LoVo (cell line): ENCODE measurements around the gene PRR18.

Source experiments
- DNase-seq: peaks from one replicate; pipeline ENCODE4 v3.0.0-alpha.2; 2016; ENCODE audit warnings: low spot score

PRR18 gene

GRCh38 chr6:166333172-166333995 lies 25.2 kb upstream of the PRR18 start:
- no peak for DNase-seq

GRCh38 chr6:166331503-166332415 lies 23.6 kb upstream of the PRR18 start:
- no peak for DNase-seq

- DNase-seq, result no peak
Observed at GRCh38 chr6:166330612-166331011, 22.4 kb upstream of the PRR18 start.

- DNase-seq, result no peak
Observed at GRCh38 chr6:166325383-166326042, 17.3 kb upstream of the PRR18 start.

- DNase-seq, result no peak
Observed at GRCh38 chr6:166323395-166323794, 15.2 kb upstream of the PRR18 start.

GRCh38 chr6:166318649-166319600 lies 10.7 kb upstream of the PRR18 start:
- no peak for DNase-seq

GRCh38 chr6:166318227-166318626 lies 10.0 kb upstream of the PRR18 start:
- DNase-seq, result no peak

- DNase-seq, result no peak
Observed at GRCh38 chr6:166317261-166318212, 9.3 kb upstream of the PRR18 start.

- no peak for DNase-seq
Observed at GRCh38 chr6:166315436-166315835, 7.2 kb upstream of the PRR18 start.

- no peak for DNase-seq
Observed at GRCh38 chr6:166314454-166314853, 6.3 kb upstream of the PRR18 start.

- no peak for DNase-seq
Observed at GRCh38 chr6:166313255-166314070, 5.3 kb upstream of the PRR18 start.

- DNase-seq, result no peak
Observed at GRCh38 chr6:166312832-166313231, 4.6 kb upstream of the PRR18 start.

GRCh38 chr6:166310634-166311033 lies 2.4 kb upstream of the PRR18 start:
- no peak for DNase-seq

- no peak for DNase-seq
Observed at GRCh38 chr6:166309977-166310376, 1.8 kb upstream of the PRR18 start.

- DNase-seq, result no peak
Observed at GRCh38 chr6:166308769-166309589, 787 bp upstream of the PRR18 start.

- no peak for DNase-seq
Observed at GRCh38 chr6:166307082-166308032, 835 bp downstream of the PRR18 start.

- DNase-seq, result no peak
Observed at GRCh38 chr6:166306378-166307081, 1.7 kb downstream of the PRR18 start.
